HG03060 (cell line): ENCODE results near the gene QSOX1.

Experiments
- ATAC-seq: cut with Tn5 transposase; IDR thresholded peaks from one replicate; pipeline ENCODE4 v1.9.1; 2021; ENCODE audit warnings: low read depth, moderate number of reproducible peaks; ENCODE audit not compliant: unreplicated experiment

The QSOX1 gene

DNA sequence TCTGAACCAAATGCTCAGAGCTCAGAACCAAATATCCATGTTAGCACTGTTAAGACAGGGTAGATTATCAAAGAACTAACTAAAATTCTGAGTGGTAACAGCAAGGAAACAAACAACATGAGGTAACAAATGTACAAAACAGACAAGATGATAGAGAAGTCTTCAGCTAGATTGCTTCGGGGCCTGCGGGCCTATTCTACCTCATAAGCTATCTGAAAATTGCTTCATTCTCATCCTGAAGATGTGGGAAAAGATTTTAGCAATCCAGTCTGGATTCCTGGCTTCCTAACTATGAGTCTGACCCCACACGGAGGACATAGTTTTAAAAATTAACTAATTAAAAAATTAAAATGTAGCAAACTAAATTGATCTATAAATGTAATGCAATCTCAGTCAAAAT is 9.2 kb upstream of the QSOX1 start:
- no peak for ATAC-seq

- no peak for ATAC-seq
Observed at GRCh38 chr1:180150982-180151381, 3.7 kb upstream of the QSOX1 start.

GRCh38 chr1:180151508-180151907 is 3.2 kb upstream of the QSOX1 start:
- no peak for ATAC-seq

DNA sequence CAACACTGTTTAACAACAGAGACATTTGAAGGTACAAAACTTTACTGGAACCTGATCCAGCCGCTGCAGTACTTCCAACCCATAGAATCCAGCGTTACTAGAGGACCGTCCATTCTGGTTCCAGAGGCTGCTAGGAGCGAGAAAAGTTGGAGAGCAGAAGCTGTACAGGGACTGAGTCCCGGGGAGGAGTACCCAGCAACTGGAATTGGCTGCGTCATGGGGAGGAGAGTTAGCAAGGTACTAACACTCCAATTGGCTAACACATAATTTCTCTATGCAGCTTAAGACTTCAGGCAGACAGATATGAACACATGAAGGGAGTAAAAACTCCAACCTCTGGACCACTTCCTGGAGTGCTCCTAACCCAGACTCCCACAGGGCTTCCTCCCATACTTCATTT is 2.1 kb upstream of the QSOX1 start:
- ATAC-seq = no peak

GRCh38 chr1:180153032-180153431 is 1.6 kb upstream of the QSOX1 start:
- ATAC-seq = no peak

GRCh38 chr1:180154003-180154324 is 705 bp upstream of the QSOX1 start:
- no peak for ATAC-seq

GRCh38 chr1:180155182-180155682 is 563 bp downstream of the QSOX1 start:
- no peak for ATAC-seq

GRCh38 chr1:180156201-180156600 is 1.5 kb downstream of the QSOX1 start:
- no peak for ATAC-seq

DNA sequence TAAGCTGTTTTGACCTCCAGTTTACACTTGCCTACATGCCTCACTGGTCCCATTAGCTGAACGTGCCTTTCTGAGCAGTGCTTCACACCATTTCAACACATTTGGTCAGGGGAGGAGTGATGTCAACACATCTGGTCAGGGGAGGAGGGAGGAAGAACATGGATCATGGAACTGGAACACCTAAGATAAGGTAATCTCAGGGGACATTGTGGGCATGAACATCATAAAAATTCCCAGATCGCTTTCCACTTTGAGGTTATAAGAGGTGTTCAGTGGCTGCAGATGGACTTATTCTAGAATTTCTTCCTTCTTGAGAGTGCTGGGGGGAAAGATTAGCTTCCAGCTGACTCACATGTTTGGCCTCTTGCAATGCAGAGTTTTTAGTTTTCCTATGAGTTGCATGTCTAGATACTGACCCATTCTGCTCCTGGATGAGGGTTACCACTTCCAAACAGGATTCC is 2.0 kb downstream of the QSOX1 start:
- no peak for ATAC-seq

DNA sequence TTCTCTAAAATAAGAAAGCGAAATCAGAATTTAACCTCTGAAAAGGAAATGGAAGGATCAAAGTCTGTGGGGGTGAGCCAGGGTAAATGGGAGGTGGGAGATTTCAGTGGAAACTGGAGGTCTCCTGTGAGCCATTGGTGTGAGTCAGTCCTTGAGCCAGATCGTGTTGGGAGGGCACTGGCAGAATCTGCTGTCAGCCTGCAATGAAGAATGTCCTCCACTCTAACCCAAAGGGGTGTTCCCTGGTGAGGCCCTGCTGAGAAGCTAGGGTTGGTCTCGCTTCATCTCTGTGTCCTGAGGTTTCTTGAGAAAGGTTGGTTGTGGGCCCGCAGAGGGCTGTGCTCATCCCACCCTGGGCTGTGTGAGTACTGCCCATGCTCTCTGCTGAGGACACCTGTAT is 2.4 kb downstream of the QSOX1 start:
- no peak for ATAC-seq

GRCh38 chr1:180157576-180158057 is 2.9 kb downstream of the QSOX1 start:
- no peak for ATAC-seq

- ATAC-seq = no peak
Observed at GRCh38 chr1:180158149-180159147, 3.8 kb downstream of the QSOX1 start.

DNA sequence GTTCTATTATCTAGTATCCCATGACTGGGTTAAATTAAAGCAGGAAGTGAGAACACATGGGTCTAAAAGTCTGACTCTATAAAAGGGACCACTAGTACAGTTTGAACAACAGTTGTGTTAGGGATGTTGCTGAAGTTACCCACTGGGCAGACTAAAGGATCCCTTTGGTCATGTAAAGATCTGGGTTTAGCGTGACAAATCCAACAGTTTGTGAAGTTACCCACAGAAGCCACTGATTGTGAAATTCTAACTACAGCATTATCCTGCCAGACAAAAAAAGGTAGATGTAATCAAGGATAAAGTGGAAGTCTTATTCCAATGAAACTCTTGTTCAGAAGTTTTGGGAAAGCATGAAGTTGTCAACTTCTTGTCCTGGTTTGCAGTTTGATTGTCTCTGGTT is 5.7 kb downstream of the QSOX1 start:
- no peak for ATAC-seq

- ATAC-seq = no peak
Observed at GRCh38 chr1:180163041-180163440, 8.4 kb downstream of the QSOX1 start.

DNA sequence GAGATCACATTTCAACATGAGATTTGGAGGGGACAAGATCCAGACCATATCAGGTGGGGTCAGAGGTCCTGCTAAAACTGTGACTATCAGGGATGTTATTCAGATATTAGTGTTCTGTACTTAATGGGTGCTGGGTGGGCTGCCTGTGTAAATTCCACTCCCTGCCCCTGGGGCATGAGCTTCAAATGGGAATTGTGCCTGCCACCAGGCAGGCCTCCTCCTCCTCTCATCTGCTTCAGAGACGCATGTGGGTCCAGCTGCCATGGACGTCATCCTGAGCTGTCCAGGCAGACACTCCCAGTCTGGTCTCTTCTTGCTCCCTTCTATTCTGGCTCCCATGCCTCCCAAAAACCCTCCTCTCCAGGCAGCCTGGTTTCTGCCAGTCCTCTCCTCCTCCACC is 10.4 kb downstream of the QSOX1 start:
- no peak for ATAC-seq

- no peak for ATAC-seq
Observed at GRCh38 chr1:180165509-180166435, 11.1 kb downstream of the QSOX1 start.

GRCh38 chr1:180166436-180166800 is 11.7 kb downstream of the QSOX1 start:
- ATAC-seq = no peak

- ATAC-seq = no peak
Observed at GRCh38 chr1:180167021-180167701, 12.5 kb downstream of the QSOX1 start.

DNA sequence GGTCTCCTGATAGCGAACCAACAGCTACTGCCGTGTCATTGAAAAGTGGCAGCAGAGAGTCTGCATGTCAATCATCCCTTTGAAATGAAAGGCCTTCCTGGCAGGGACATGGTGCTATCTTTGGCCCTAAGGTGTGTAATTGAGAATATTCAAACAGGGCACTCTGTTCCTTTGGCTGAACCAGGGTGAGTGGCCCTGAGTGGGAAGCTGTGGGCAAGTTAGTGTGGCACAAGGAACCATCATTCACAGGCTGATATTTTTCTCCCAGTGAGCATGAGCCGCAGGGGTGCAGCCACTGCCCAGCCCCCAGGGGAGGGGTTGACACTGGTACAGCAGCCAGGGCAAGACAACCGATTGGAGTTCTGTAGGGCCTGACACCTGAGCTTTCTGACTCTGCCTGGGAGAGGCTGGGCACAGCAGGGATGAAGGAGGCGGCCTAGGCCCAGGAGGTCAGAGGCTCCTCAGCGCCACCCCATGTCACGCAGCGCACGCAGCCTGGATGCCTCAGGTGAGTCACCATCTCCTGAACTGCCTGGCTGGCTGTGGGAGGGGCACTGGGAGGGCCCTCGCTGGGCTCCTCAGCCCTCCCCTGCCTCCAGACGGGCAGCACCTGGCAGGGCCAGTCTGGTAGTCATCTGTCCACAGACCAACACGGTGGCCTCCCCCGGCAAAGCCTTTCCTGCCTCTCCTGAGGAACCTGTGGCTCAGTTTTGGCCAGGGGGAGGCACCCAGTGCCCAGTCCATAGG is 13.2 kb downstream of the QSOX1 start:
- ATAC-seq = no peak
